Left ventricle myocardium inferior (tissue), 1 donor: ENCODE results near the gene MYO6. TPM values are rescaled to one million over a fixed set of nuclear protein-coding genes. Genes with fewer than 3 reads are reported as not detected.

Experiments used
- DNase-seq: peaks from one replicate; pipeline ENCODE4 v3.0.0-alpha.2; 2020
- H3K27ac ChIP-seq: fragments of 200-600 bp; replicated peaks from 2 replicates; pipeline ENCODE4 v1.8.0; 2021
- H3K27me3 ChIP-seq: fragments of 200-600 bp; 2 replicates; pipeline ENCODE4 v1.8.0; 2021; ENCODE audit warnings: low read depth
- H3K36me3 ChIP-seq: fragments of 200-600 bp; 2 replicates; pipeline ENCODE4 v1.8.0; 2021
- H3K4me1 ChIP-seq: fragments of 200-600 bp; 2 replicates; pipeline ENCODE4 v1.8.0; 2021
- H3K4me3 ChIP-seq: fragments of 200-600 bp; 2 replicates; pipeline ENCODE4 v1.8.0; 2021; ENCODE audit warnings: mild to moderate bottlenecking, moderate library complexity
- H3K9me3 ChIP-seq: fragments of 200-600 bp; replicated peaks from 2 replicates; pipeline ENCODE4 v1.8.0; 2021
- CTCF ChIP-seq: fragments of 200-600 bp; IDR thresholded peaks from 2 replicates; pipeline ENCODE4 v1.8.0; 2021; ENCODE audit warnings: antibody characterized with exemption, mild to moderate bottlenecking, borderline replicate concordance
- intact Hi-C: fragments of 100-400 bp; cut with micrococcal nuclease; formaldehyde crosslinking; loops from one replicate; pipeline ENCODE4 v1.11.0; 2022
- total RNA-seq: library from RNA; stranded (reverse); fragmentation: NEBNext Ultra II Directional; extraction: Animal tissue kit (Norgen Biotek cat#: 25700); gene quantifications from one replicate; pipeline ENCODE4 v1.2.1, GENCODE V29; 2021
- donor health status: DM: no; HTN: yes; CAD: no; lungs with severe emphysema.

The MYO6 gene
- total RNA-seq, 1 donor from 2014 or later: 5.0 TPM

DNA sequence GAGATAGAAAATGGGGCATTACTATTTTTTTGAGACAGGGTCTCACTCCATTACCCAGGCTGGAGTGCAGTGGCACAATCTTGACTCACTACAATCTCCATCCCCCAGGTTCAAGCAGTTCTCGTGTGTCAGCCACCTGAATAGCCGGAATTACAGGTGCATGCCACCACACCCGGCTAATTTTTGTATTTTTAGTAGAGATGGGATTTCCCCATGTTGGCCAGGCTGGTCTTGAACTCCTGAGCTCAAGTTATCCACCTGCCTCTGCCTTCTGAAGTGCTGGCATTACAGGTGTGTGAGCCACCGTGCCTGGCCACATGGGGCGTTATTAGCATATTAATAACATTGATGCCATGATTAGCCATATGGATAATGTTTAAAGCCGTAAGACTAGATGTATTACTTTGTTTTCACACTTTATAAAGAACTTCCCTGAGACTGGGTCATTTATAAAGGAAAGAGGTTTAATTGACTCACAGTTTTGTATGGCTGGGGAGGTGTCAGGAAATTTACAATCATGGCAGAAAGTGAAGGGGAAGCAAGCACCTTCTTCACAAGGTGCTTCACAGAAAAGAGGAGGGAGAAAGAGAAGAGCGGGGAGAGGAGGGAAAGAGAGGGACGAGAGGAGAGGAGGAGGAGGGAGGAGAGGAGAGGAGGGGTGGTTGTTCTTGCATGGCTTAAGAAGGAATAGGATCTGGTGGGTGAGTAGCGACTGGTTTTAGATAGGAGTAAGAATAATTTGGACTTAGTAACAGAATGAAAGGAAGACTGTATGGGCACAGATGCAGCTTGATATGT lies 51.9 kb downstream of the MYO6 start:
- TF ChIP-seq CTCF: no peak
- Histone ChIP-seq H3K27ac (no peak overlapping the region), H3K27me3 (no peaks in the 10 kb centered on the region), H3K9me3 (no peaks in the 10 kb centered on the region), H3K4me3 (no peak overlapping the region), H3K36me3 (no peaks in the 10 kb centered on the region), H3K4me1 (no peaks in the 10 kb centered on the region)
- DNase-seq: no peak
- intact Hi-C loops: no loop called here

DNA sequence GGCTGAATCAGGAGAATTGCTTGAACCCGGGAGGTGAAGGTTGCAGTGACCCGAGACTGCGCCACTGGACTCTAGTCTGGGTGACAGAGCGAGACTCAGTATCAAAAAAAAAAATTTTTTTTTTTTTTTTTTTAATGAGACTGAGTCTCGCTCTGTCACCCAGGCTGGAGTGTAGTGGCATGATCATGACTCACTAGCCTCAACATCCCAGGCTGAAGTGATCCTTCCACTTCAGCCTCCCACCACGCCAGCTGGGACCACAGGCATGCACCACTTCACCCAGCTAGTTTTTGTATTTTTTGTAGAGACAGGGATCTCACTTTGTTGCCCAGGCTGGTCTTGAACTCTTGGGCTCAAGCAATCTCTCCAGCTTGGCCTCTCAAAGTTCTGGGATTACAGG lies 53.3 kb downstream of the MYO6 start:
- H3K36me3 ChIP-seq: no peaks in the 10 kb centered on the region

GRCh38 chr6:75808507-75808906 lies 59.5 kb downstream of the MYO6 start:
- Histone ChIP-seq H3K27ac (no peak overlapping the region), H3K4me3 (no peak overlapping the region), H3K4me1 (no peaks in the 10 kb centered on the region), H3K27me3 (no peaks in the 10 kb centered on the region), H3K36me3 (no peaks in the 10 kb centered on the region), H3K9me3 (peaks cover 7% of the 10 kb centered on the region)
- no peak for DNase-seq
- intact Hi-C loops: no loop called here
- TF ChIP-seq CTCF: no peak

More for the DNA sequence above, 53.3 kb downstream of the MYO6 start:
- Histone ChIP-seq H3K27me3 (no peaks in the 10 kb centered on the region), H3K27ac (no peak overlapping the region), H3K4me3 (no peak overlapping the region), H3K9me3 (peaks cover 7% of the 10 kb centered on the region), H3K4me1 (no peaks in the 10 kb centered on the region)
- no peak for TF ChIP-seq CTCF
- intact Hi-C loops: no loop called here
- DNase-seq: no peak

DNA sequence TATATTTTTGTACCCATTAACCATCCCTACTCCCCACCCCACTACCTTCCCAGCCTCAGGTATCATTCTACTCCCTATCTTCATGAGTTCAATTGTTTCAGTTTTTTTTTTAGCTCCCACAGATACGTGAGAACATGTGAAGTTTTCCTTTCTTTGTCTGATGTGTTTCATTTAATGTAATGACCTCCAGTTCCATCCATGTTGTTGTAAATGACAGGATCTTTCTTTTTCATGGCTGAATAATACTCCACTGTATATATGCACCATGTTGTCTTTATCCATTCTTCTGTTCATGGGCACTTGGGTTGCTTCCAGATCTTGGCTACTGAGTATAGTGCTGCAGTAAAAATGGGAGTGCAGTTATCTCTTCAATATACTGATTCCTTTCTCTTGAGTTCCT lies 63.5 kb downstream of the MYO6 start:
- Histone ChIP-seq H3K27me3 (no peaks in the 10 kb centered on the region), H3K27ac (no peak overlapping the region), H3K4me3 (no peak overlapping the region), H3K36me3 (no peaks in the 10 kb centered on the region), H3K4me1 (no peaks in the 10 kb centered on the region), H3K9me3 (no peaks in the 10 kb centered on the region)
- intact Hi-C loops: no loop called here
- DNase-seq: no peak
- no peak for TF ChIP-seq CTCF

DNA sequence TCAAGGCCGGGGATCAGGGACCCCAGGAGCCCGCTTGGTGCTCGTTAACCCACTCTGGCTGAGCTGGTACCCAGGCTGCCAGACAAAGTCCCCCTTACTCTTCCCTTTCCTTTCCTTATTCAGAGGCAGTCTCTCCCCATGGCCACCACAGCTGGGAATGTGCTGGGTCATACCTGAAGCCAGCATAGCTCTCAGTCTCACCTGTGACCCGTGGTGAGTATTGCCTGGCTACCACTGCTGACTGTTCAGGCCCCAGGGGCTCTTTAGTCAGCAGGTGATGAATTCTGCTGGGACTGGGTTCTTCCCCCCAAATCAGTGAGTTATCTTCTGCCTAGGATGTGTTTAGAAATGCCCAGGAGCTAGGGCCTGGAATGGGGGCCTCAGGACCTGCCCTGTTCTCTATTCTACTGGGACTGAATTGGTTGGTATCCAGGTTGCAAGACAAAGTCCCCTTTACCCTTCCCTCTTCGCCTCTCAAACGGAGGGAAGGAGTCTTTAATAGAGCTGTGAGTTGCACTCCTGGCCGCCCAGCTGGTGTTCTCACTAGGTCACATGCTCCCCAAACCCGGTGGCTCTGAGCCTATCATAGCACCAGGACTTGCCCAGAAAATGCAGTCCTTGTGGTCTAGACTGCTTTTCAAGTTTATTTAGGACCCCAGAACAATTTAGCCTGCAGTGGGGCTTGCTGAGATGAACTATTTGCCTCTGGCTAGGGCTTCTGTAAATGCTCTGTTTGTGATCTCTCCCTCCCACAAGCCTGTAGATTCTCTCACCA lies 64.6 kb downstream of the MYO6 start:
- Histone ChIP-seq H3K9me3 (no peaks in the 10 kb centered on the region), H3K36me3 (peaks cover 3% of the 10 kb centered on the region), H3K4me3 (no peak overlapping the region), H3K4me1 (no peaks in the 10 kb centered on the region), H3K27ac (no peak overlapping the region), H3K27me3 (no peaks in the 10 kb centered on the region)
- no peak for DNase-seq
- intact Hi-C loops: no loop called here
- no peak for TF ChIP-seq CTCF
